CD4-positive, alpha-beta T cell treated with Interleukin-2 at 100 ng/mL for 4 hours (primary cell): ENCODE results near the gene DCUN1D2.
"Not testable (repeated sequence)": the region's sequence is repeated elsewhere in the genome, so short reads cannot be mapped to it uniquely, and the experiment has no call there.

Experiments
- DNase-seq: peaks from one replicate; pipeline ENCODE4 v3.0.0-alpha.2; 2020; ENCODE audit warnings: low spot score

The DCUN1D2 gene

GRCh38 chr13:113445791-113446487 is 44.6 kb downstream of the DCUN1D2 start:
- DNase-seq = no peak

GRCh38 chr13:113443991-113444390 is 46.5 kb downstream of the DCUN1D2 start:
- no peak for DNase-seq

- DNase-seq = no peak
These were observed 47.5 kb downstream of the DCUN1D2 start for GRCh38 chr13:113442985-113443362.

- DNase-seq = no peak
These were observed 48.0 kb downstream of the DCUN1D2 start for GRCh38 chr13:113442354-113442984.

GRCh38 chr13:113441661-113442060 is 48.9 kb downstream of the DCUN1D2 start:
- DNase-seq = no peak

GRCh38 chr13:113437408-113438010 is 53.0 kb downstream of the DCUN1D2 start:
- no peak for DNase-seq

- not testable (repeated sequence) for DNase-seq
These were observed 53.6 kb downstream of the DCUN1D2 start for GRCh38 chr13:113436866-113437265.

GRCh38 chr13:113435907-113436306 is 54.6 kb downstream of the DCUN1D2 start:
- DNase-seq = not testable (repeated sequence)

- no peak for DNase-seq
These were observed 57.1 kb downstream of the DCUN1D2 start for GRCh38 chr13:113433391-113433916.

- DNase-seq = no peak
These were observed 57.8 kb downstream of the DCUN1D2 start for GRCh38 chr13:113432506-113433270.

- DNase-seq = no peak
These were observed 59.3 kb downstream of the DCUN1D2 start for GRCh38 chr13:113431171-113431570.

GRCh38 chr13:113430378-113431110 is 60.0 kb downstream of the DCUN1D2 start:
- DNase-seq = no peak

GRCh38 chr13:113429608-113429985 is 60.9 kb downstream of the DCUN1D2 start:
- DNase-seq = no peak

- DNase-seq = no peak
These were observed 61.5 kb downstream of the DCUN1D2 start for GRCh38 chr13:113428871-113429607.

- DNase-seq = no peak
These were observed 62.0 kb downstream of the DCUN1D2 start for GRCh38 chr13:113428469-113428865.

GRCh38 chr13:113427562-113428468 is 62.7 kb downstream of the DCUN1D2 start:
- DNase-seq = no peak

- DNase-seq = no peak
These were observed 63.9 kb downstream of the DCUN1D2 start for GRCh38 chr13:113426591-113426986.

- DNase-seq = no peak
These were observed 64.4 kb downstream of the DCUN1D2 start for GRCh38 chr13:113425941-113426590.

GRCh38 chr13:113423520-113424163 is 66.9 kb downstream of the DCUN1D2 start:
- DNase-seq = no peak
